HL-60 (cell line): ENCODE data around the gene TTC33.

ENCODE experiments used
- DNase-seq, 2 experiments: peaks; one replicate each; pipeline ENCODE4 v3.0.0-alpha.2; 2010 to 2020; ENCODE audit warnings: low read depth in 1 of 2, low spot score in 1 of 2
- H3K27ac ChIP-seq: fragments of 250-450 bp; sonication (Bioruptor Pico); replicated peaks from 2 replicates; pipeline ENCODE4 v1.5.1; 2020; ENCODE audit warnings: mild to moderate bottlenecking, moderate library complexity
- H3K27me3 ChIP-seq: fragments of 250-450 bp; sonication (Bioruptor Pico); 2 replicates; pipeline ENCODE4 v1.5.1; 2021; ENCODE audit warnings: mild to moderate bottlenecking, moderate library complexity; ENCODE audit not compliant: insufficient read depth, poor library complexity, severe bottlenecking
- H3K4me3 ChIP-seq: replicated peaks from 2 replicates; pipeline ENCODE4 v1.5.1; 2011; ENCODE audit warnings: mild to moderate bottlenecking, control low read depth, low read length; ENCODE audit not compliant: insufficient read depth
- GABPA ChIP-seq: IDR thresholded peaks from 2 replicates; pipeline ENCODE4 v1.6.1; 2012; ENCODE audit warnings: low read depth
- POLR2AphosphoS5 ChIP-seq: IDR thresholded peaks from 2 replicates; pipeline ENCODE4 v1.6.1; 2012; ENCODE audit warnings: low read depth
- SPI1 ChIP-seq: IDR thresholded peaks from 2 replicates; pipeline ENCODE4 v1.6.1; 2012; ENCODE audit warnings: low read depth, mild to moderate bottlenecking, borderline replicate concordance
- TF ChIP-seq, protein P1 (sequence below): IDR thresholded peaks from 2 replicates; pipeline ENCODE4 v1.6.1; 2012; ENCODE audit warnings: low read depth; ENCODE audit not compliant: insufficient replicate concordance
- TF ChIP-seq, protein P2 (sequence below): IDR thresholded peaks from one replicate; pipeline ENCODE4 v1.5.1; 2011; ENCODE audit warnings: low read length, control low read depth, inconsistent platforms; ENCODE audit not compliant: insufficient read depth

Gene TTC33

DNA sequence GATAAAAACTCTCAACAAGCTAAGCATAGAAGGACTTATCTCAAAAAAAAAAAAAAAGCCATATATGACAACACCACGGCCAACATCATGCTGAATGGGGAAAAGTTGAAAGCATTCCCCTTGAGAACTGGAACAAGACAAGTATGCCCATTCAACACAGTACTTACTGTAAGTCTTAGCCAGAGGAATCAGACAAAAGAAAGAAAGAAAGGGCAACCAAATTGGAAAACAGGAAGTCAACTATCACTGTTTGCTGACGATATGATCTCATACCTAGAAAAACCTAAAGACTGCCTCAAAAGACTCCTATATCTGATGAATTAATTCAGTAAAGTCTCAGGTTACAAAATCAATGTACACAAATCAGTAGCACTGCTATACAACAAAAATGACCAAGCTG, 100.6 kb downstream of the TTC33 start:
- H3K27me3 ChIP-seq = no peaks in the 10 kb centered on the region
- no peak for DNase-seq
- H3K4me3 ChIP-seq = no peak overlapping the region
- TF ChIP-seq SPI1 (peak; percentile 80; the same call in 1 of the 2 replicates), POLR2AphosphoS5 (no peak)
- TF ChIP-seq, protein P1, sequence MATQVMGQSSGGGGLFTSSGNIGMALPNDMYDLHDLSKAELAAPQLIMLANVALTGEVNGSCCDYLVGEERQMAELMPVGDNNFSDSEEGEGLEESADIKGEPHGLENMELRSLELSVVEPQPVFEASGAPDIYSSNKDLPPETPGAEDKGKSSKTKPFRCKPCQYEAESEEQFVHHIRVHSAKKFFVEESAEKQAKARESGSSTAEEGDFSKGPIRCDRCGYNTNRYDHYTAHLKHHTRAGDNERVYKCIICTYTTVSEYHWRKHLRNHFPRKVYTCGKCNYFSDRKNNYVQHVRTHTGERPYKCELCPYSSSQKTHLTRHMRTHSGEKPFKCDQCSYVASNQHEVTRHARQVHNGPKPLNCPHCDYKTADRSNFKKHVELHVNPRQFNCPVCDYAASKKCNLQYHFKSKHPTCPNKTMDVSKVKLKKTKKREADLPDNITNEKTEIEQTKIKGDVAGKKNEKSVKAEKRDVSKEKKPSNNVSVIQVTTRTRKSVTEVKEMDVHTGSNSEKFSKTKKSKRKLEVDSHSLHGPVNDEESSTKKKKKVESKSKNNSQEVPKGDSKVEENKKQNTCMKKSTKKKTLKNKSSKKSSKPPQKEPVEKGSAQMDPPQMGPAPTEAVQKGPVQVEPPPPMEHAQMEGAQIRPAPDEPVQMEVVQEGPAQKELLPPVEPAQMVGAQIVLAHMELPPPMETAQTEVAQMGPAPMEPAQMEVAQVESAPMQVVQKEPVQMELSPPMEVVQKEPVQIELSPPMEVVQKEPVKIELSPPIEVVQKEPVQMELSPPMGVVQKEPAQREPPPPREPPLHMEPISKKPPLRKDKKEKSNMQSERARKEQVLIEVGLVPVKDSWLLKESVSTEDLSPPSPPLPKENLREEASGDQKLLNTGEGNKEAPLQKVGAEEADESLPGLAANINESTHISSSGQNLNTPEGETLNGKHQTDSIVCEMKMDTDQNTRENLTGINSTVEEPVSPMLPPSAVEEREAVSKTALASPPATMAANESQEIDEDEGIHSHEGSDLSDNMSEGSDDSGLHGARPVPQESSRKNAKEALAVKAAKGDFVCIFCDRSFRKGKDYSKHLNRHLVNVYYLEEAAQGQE = no peak
- TF ChIP-seq, protein P2, sequence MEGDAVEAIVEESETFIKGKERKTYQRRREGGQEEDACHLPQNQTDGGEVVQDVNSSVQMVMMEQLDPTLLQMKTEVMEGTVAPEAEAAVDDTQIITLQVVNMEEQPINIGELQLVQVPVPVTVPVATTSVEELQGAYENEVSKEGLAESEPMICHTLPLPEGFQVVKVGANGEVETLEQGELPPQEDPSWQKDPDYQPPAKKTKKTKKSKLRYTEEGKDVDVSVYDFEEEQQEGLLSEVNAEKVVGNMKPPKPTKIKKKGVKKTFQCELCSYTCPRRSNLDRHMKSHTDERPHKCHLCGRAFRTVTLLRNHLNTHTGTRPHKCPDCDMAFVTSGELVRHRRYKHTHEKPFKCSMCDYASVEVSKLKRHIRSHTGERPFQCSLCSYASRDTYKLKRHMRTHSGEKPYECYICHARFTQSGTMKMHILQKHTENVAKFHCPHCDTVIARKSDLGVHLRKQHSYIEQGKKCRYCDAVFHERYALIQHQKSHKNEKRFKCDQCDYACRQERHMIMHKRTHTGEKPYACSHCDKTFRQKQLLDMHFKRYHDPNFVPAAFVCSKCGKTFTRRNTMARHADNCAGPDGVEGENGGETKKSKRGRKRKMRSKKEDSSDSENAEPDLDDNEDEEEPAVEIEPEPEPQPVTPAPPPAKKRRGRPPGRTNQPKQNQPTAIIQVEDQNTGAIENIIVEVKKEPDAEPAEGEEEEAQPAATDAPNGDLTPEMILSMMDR = no peak
- no peak overlapping the region for H3K27ac ChIP-seq

DNA sequence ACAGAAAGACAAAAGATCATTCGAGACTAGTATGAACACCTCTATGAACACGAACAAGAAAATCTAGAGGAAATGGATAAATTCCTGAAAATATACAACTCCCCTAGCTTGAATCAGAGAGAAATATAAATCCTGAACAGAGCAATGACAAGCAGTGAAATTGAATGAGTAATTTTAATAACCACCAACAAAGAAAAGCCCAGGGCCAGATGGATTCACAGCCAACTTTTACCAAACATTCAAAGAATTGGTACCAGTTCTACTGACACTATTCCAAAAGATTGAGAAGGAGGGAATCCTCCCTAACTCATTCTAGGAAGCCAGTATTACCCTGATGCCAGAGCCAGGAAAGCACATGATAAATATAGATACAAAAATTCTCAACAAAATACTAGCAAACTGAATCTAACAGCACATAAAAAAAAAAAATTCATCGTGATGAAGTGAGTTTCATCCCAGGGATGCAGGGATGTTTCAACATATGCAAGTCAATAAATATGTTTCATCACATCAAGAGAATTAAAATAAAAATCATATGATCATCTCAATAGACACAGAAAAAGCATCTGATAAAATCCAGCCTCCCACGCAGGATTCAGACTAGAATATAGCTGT, 101.3 kb downstream of the TTC33 start:
- Histone ChIP-seq H3K27me3 (no peaks in the 10 kb centered on the region), H3K27ac (no peak overlapping the region), H3K4me3 (no peak overlapping the region)
- TF ChIP-seq, protein P2 = no peak
- TF ChIP-seq, protein P1 = no peak
- no peak for TF ChIP-seq SPI1
- no peak for DNase-seq

DNA sequence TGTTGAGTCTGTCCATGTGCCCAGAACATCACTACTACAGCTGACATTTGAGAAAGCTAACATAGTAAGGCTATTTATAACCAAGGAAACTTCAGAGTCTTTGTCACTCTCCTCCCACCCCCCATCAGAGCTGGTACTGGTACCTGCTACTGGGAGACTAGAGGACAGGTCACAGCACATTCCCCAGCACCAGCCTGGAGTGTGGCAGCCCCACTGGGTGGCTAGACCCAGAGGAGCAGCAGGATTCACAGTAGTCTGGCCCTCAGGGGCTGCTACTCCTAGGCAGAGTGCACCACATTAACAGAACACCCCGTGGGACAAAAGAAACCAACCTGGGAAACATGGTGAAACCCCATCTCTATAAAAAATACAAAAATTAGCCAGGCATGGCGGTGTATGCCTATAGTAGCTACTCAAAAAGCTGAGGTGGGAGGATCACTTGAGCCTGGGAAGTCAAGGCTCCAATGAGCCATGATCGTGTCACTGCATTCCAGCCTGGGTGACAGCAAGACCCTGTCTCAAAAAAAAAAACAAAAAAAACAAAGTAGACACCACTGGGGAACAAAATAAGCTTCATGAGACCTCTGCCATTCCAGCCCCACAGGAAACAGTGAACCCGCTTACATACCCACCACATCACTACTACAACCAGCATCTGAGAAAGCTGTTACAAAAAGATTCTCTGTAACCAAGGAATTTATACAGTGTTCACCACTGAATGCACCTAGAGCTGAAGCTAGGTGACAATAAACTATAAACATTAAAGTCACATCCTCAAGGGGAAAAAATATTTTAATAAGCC, 102.3 kb downstream of the TTC33 start:
- TF ChIP-seq SPI1 (no peak), POLR2AphosphoS5 (no peak), GABPA (no peak)
- TF ChIP-seq, protein P1 = no peak
- TF ChIP-seq, protein P2 = no peak
- H3K4me3 ChIP-seq = no peak overlapping the region

More for the DNA sequence above, 102.3 kb downstream of the TTC33 start:
- Histone ChIP-seq H3K27ac (no peak overlapping the region), H3K27me3 (no peaks in the 10 kb centered on the region)
- no peak for DNase-seq
